GM21723 (cell line): ENCODE results near the gene TNS1.
"Not testable (repeated sequence)": the region's sequence is repeated elsewhere in the genome, so short reads cannot be mapped to it uniquely, and the experiment has no call there.

Experiments used
- ATAC-seq: cut with Tn5 transposase; IDR thresholded peaks from one replicate; pipeline ENCODE4 v1.9.1; 2021; ENCODE audit warnings: mild to moderate bottlenecking, moderate library complexity; ENCODE audit not compliant: unreplicated experiment

TNS1 gene

GRCh38 chr2:217822296-217823252 is 180.2 kb downstream of the TNS1 start:
- no peak for ATAC-seq

- no peak for ATAC-seq
Measured at GRCh38 chr2:217821536-217822147, 181.2 kb downstream of the TNS1 start.

GRCh38 chr2:217820904-217821303 is 181.9 kb downstream of the TNS1 start:
- no peak for ATAC-seq

- ATAC-seq: no peak
Measured at GRCh38 chr2:217820091-217820819, 182.5 kb downstream of the TNS1 start.

GRCh38 chr2:217818293-217818850 is 184.4 kb downstream of the TNS1 start:
- ATAC-seq: no peak

GRCh38 chr2:217817466-217818292 is 185.1 kb downstream of the TNS1 start:
- ATAC-seq: no peak

- no peak for ATAC-seq
Measured at GRCh38 chr2:217816396-217816869, 186.4 kb downstream of the TNS1 start.

GRCh38 chr2:217813828-217814227 is 189.0 kb downstream of the TNS1 start:
- no peak for ATAC-seq

GRCh38 chr2:217812170-217812569 is 190.6 kb downstream of the TNS1 start:
- ATAC-seq: no peak

- no peak for ATAC-seq
Measured at GRCh38 chr2:217810260-217810659, 192.5 kb downstream of the TNS1 start.

GRCh38 chr2:217809736-217810135 is 193.1 kb downstream of the TNS1 start:
- no peak for ATAC-seq

GRCh38 chr2:217808967-217809366 is 193.8 kb downstream of the TNS1 start:
- ATAC-seq: not testable (repeated sequence)

GRCh38 chr2:217808326-217808725 is 194.5 kb downstream of the TNS1 start:
- ATAC-seq: no peak

GRCh38 chr2:217807753-217808152 is 195.0 kb downstream of the TNS1 start:
- ATAC-seq: no peak

- no peak for ATAC-seq
Measured at GRCh38 chr2:217807025-217807424, 195.8 kb downstream of the TNS1 start.

- no peak for ATAC-seq
Measured at GRCh38 chr2:217806482-217806765, 196.4 kb downstream of the TNS1 start.

- ATAC-seq: no peak
Measured at GRCh38 chr2:217805668-217806481, 196.9 kb downstream of the TNS1 start.

- no peak for ATAC-seq
Measured at GRCh38 chr2:217804791-217805667, 197.8 kb downstream of the TNS1 start.

- no peak for ATAC-seq
Measured at GRCh38 chr2:217804338-217804737, 198.5 kb downstream of the TNS1 start.
